Activated naive CD4-positive, alpha-beta T cell treated with anti-CD3 and anti-CD28 coated beads, Interleukin-2, amount 50 U/mL, for 24 hours (primary cell): Measurements from ENCODE around the gene CBL.

Experiments used
- H3K27ac Mint-ChIP-seq: one replicate; pipeline ENCODE4 v1.8.0; 2021; ENCODE audit warnings: mild to moderate bottlenecking, mixed read lengths
- H3K27me3 Mint-ChIP-seq: one replicate; pipeline ENCODE4 v1.8.0; 2021; ENCODE audit warnings: mixed read lengths
- H3K36me3 Mint-ChIP-seq: one replicate; pipeline ENCODE4 v1.8.0; 2021; ENCODE audit warnings: mixed read lengths
- H3K4me1 Mint-ChIP-seq: one replicate; pipeline ENCODE4 v1.8.0; 2021; ENCODE audit warnings: mixed read lengths
- H3K4me3 Mint-ChIP-seq: one replicate; pipeline ENCODE4 v1.8.0; 2021; ENCODE audit warnings: mild to moderate bottlenecking, mixed read lengths
- H3K9me3 Mint-ChIP-seq: one replicate; pipeline ENCODE4 v1.8.0; 2021; ENCODE audit warnings: mixed read lengths

The CBL gene

GRCh38 chr11:119342362-119343130 is 136.4 kb downstream of the CBL start:
- H3K27me3 Mint-ChIP-seq: peaks cover 15% of the 10 kb centered on the region
- H3K9me3 Mint-ChIP-seq: no peaks in the 10 kb centered on the region
- H3K36me3 Mint-ChIP-seq: peaks cover 3% of the 10 kb centered on the region
- H3K4me3 Mint-ChIP-seq: no peak overlapping the region
- peaks cover 25% of the 10 kb centered on the region for H3K4me1 Mint-ChIP-seq
- no peak overlapping the region for H3K27ac Mint-ChIP-seq

GRCh38 chr11:119343726-119344125 is 137.6 kb downstream of the CBL start:
- H3K4me3 Mint-ChIP-seq: no peak overlapping the region
- no peaks in the 10 kb centered on the region for H3K9me3 Mint-ChIP-seq
- no peaks in the 10 kb centered on the region for H3K36me3 Mint-ChIP-seq
- H3K27me3 Mint-ChIP-seq: peaks cover 13% of the 10 kb centered on the region
- H3K27ac Mint-ChIP-seq: no peak overlapping the region
- peaks cover 13% of the 10 kb centered on the region for H3K4me1 Mint-ChIP-seq

GRCh38 chr11:119344291-119345010 is 138.3 kb downstream of the CBL start:
- H3K27ac Mint-ChIP-seq: no peak overlapping the region
- no peaks in the 10 kb centered on the region for H3K36me3 Mint-ChIP-seq
- peaks cover 10% of the 10 kb centered on the region for H3K27me3 Mint-ChIP-seq
- peaks cover 6% of the 10 kb centered on the region for H3K4me1 Mint-ChIP-seq
- no peaks in the 10 kb centered on the region for H3K9me3 Mint-ChIP-seq
- H3K4me3 Mint-ChIP-seq: no peak overlapping the region

DNA sequence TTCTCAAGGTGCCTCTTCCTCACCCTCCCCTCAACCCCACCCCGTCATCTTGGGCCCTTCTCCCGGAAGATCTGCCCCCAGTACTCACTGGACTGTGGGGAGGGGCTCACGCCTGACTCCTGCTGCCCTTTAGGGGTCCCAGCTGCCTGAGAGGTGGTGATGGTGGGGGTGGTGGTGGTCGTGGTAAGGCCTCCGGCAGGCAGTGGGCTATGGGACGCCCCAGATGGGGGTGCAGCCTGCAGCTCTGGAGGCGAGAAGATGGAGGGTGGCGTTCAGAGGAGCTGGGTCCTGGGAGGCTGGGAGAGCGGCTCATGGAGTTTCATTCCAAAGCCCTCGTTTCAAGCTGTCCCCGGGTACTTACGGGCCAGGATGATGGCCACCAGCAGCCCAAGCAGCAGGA is 139.5 kb downstream of the CBL start:
- Mint-ChIP-seq H3K4me3 (no peak overlapping the region), H3K9me3 (no peaks in the 10 kb centered on the region), H3K36me3 (no peaks in the 10 kb centered on the region), H3K4me1 (peaks cover 8% of the 10 kb centered on the region), H3K27me3 (peaks cover 10% of the 10 kb centered on the region), H3K27ac (no peak overlapping the region)

DNA sequence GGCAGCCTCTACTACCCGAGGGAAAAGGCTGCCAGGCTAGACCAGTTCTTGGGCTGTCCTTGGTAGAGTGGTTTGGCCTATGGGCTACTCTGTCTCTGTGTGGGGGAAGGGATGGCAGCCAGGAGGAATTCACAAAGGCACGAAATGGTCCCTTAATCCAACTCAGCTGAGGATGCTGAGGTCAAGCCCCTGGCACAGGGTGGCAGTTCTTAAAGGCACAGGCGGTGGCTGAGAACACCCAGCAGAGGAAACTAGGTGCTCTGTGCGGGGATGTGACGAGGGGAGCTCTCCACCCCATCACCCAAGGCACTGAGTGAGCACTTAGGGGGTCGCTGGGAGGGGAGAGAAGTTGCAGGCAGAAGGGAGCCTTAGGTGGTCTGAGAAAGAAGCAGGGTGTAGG is 140.5 kb downstream of the CBL start, which contains the start of gene MFRP:
MFRP (minus strand) TSS at position 101 of the 400 bp plus-strand sequence. CDS start 192 bp downstream, outside the sequence.
- Mint-ChIP-seq H3K36me3 (no peaks in the 10 kb centered on the region), H3K4me3 (no peak within 1 kb of the TSS), H3K4me1 (peaks cover 3% of the 10 kb centered on the region), H3K27me3 (peaks cover 6% of the 10 kb centered on the region), H3K27ac (no peak within 1 kb of the TSS), H3K9me3 (no peaks in the 10 kb centered on the region)

DNA sequence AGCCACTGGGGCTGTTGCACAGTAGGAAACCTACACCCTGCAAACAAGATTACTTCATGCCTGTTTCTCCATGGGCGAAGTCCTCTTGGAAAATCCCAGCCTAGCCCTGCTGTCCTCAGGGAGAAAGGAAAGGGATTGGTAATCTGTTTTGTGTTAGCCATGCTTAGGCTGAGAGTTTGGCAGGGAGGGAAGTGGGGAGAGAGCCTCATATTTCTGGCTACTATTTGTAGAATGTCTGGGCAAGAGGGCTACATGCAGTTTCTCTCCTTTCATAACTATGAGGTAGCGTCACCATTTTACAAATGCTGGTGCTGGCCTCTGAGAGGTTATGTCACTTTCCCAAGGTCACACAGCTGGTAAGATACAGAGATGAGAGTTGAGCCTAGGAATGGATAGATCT is 141.1 kb downstream of the CBL start:
- Mint-ChIP-seq H3K27me3 (peaks cover 8% of the 10 kb centered on the region), H3K9me3 (no peaks in the 10 kb centered on the region), H3K4me3 (no peak overlapping the region), H3K36me3 (no peaks in the 10 kb centered on the region), H3K27ac (no peak overlapping the region), H3K4me1 (peaks cover 3% of the 10 kb centered on the region)

- H3K36me3 Mint-ChIP-seq: no peaks in the 10 kb centered on the region
- H3K27me3 Mint-ChIP-seq: peaks cover 8% of the 10 kb centered on the region
- peaks cover 3% of the 10 kb centered on the region for H3K4me1 Mint-ChIP-seq
- H3K27ac Mint-ChIP-seq: no peak overlapping the region
- H3K9me3 Mint-ChIP-seq: no peaks in the 10 kb centered on the region
- H3K4me3 Mint-ChIP-seq: no peak overlapping the region
Observed at GRCh38 chr11:119347940-119348605, 141.9 kb downstream of the CBL start.

- Mint-ChIP-seq H3K9me3 (no peaks in the 10 kb centered on the region), H3K4me3 (no peak overlapping the region), H3K36me3 (no peaks in the 10 kb centered on the region), H3K4me1 (peaks cover 3% of the 10 kb centered on the region), H3K27me3 (peaks cover 4% of the 10 kb centered on the region), H3K27ac (no peak overlapping the region)
Observed at GRCh38 chr11:119350302-119350701, 144.2 kb downstream of the CBL start.

GRCh38 chr11:119351232-119351631 is 145.1 kb downstream of the CBL start:
- Mint-ChIP-seq H3K4me1 (peaks cover 3% of the 10 kb centered on the region), H3K27ac (peak overlapping the region; percentile 23), H3K27me3 (peaks cover 5% of the 10 kb centered on the region), H3K9me3 (no peaks in the 10 kb centered on the region), H3K36me3 (no peaks in the 10 kb centered on the region), H3K4me3 (no peak overlapping the region)

GRCh38 chr11:119352857-119353260 is 146.7 kb downstream of the CBL start:
- H3K4me1 Mint-ChIP-seq: peaks cover 8% of the 10 kb centered on the region
- H3K36me3 Mint-ChIP-seq: no peaks in the 10 kb centered on the region
- no peaks in the 10 kb centered on the region for H3K9me3 Mint-ChIP-seq
- H3K4me3 Mint-ChIP-seq: no peak overlapping the region
- H3K27ac Mint-ChIP-seq: no peak overlapping the region
- H3K27me3 Mint-ChIP-seq: peaks cover 5% of the 10 kb centered on the region

- Mint-ChIP-seq H3K4me3 (peak overlapping the region; percentile 93), H3K4me1 (peaks cover 4% of the 10 kb centered on the region), H3K9me3 (no peaks in the 10 kb centered on the region), H3K36me3 (no peaks in the 10 kb centered on the region), H3K27ac (no peak overlapping the region), H3K27me3 (peaks cover 5% of the 10 kb centered on the region)
Observed at GRCh38 chr11:119355091-119355843, 149.1 kb downstream of the CBL start.

- Mint-ChIP-seq H3K4me3 (peak overlapping the region; percentile 93), H3K4me1 (peaks cover 4% of the 10 kb centered on the region), H3K9me3 (no peaks in the 10 kb centered on the region), H3K27me3 (peaks cover 4% of the 10 kb centered on the region), H3K36me3 (no peaks in the 10 kb centered on the region), H3K27ac (no peak overlapping the region)
Observed at GRCh38 chr11:119356349-119357031, 150.4 kb downstream of the CBL start.

DNA sequence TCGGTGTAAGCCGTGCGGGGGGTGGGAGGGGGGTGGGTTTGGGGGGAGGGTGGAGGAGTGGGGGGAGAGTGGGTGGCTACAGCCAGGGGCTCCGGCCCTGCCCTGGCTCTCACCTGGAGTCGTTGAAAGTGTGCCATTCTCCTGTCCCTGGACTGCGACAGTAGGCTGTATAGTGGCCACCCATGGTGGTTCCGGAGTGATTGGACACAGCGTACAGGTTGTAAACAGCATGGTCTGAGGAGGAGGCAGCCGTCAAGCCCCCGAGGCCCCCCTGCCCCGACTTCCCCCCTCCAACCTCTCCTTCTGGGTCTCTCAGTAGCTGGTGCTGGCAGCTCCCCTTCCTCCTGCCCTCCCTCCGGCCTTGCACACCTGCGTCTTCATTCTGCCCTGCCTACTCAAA is 150.9 kb downstream of the CBL start:
- Mint-ChIP-seq H3K4me1 (peaks cover 4% of the 10 kb centered on the region), H3K9me3 (no peaks in the 10 kb centered on the region), H3K36me3 (no peaks in the 10 kb centered on the region), H3K27me3 (peaks cover 1% of the 10 kb centered on the region), H3K4me3 (peak overlapping the region; percentile 59), H3K27ac (no peak overlapping the region)
